ENCODE measurements around the gene ZNF385B. TPM values are rescaled to one million over a fixed set of nuclear protein-coding genes. Genes with fewer than 3 reads are reported as not detected.

ZNF385B gene
- polyA plus RNA-seq, 1 experiment: not detected

DNA sequence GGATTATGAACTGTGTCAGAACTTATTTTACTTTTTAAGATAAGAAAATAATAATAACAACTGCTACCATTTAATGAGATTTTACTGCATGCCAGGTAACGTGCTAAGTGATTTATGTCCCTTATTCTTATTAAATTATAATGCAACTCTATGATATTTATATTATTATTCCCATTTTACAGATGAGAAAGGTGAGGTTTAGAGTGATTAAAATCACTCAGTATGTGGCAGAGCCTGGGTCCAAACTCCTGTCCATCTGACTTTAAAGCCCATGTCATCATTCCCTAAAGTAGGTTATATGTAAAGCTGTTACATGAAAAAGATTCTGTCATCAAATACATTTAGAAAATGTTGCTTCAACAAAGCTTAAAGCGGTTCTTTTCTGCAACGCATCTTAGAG is 308.0 kb downstream of the ZNF385B start:
- ChIA-PET POLR2A (no interaction called here), CTCF (no interaction called here)
- TF ChIP-seq, protein P1, sequence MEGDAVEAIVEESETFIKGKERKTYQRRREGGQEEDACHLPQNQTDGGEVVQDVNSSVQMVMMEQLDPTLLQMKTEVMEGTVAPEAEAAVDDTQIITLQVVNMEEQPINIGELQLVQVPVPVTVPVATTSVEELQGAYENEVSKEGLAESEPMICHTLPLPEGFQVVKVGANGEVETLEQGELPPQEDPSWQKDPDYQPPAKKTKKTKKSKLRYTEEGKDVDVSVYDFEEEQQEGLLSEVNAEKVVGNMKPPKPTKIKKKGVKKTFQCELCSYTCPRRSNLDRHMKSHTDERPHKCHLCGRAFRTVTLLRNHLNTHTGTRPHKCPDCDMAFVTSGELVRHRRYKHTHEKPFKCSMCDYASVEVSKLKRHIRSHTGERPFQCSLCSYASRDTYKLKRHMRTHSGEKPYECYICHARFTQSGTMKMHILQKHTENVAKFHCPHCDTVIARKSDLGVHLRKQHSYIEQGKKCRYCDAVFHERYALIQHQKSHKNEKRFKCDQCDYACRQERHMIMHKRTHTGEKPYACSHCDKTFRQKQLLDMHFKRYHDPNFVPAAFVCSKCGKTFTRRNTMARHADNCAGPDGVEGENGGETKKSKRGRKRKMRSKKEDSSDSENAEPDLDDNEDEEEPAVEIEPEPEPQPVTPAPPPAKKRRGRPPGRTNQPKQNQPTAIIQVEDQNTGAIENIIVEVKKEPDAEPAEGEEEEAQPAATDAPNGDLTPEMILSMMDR (IDR thresholded peaks at IDR 0.05; ENCODE audit: low read depth, low read length): no peak
- H3K27me3 ChIP-seq (ENCODE audit: control insufficient read depth, insufficient read depth, low read length): no peaks in the 10 kb centered on the region
- H3K4me3 ChIP-seq (ENCODE audit: low read depth, low read length): no peak overlapping the region
- no peak overlapping the region for H3K27ac ChIP-seq (ENCODE audit: low read depth, low read length)
- H3K9me3 ChIP-seq (ENCODE audit: control insufficient read depth, insufficient read depth, low read length): no peaks in the 10 kb centered on the region
- DNase-seq (ENCODE audit: low read depth, low spot score): no peak

DNA sequence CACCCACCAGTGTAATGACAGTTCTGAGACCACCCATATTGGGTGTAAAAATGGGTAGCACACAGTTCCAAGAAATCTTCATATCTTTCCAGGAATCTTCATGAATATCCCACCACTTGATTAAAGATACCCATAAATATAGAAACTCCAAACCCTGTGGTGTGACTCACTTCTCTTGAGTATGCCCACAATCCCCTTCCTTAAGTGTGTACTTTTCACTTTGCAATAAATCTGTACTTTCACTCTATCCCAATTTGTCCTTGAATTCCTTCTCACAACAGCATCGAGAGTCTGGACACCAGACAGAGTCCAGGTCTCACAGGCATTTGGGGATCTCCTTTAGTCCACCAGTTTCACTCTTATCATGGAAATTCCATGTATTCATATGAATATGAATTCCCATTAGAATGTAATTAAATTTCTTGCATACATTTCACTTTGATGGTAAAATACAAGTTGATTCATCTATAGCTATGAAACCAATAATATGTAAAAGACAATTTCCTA is 309.8 kb downstream of the ZNF385B start:
- TF ChIP-seq, protein P1 (IDR thresholded peaks at IDR 0.05; ENCODE audit: low read depth, low read length): no peak
- ChIA-PET POLR2A (no interaction called here), CTCF (no interaction called here)

DNA sequence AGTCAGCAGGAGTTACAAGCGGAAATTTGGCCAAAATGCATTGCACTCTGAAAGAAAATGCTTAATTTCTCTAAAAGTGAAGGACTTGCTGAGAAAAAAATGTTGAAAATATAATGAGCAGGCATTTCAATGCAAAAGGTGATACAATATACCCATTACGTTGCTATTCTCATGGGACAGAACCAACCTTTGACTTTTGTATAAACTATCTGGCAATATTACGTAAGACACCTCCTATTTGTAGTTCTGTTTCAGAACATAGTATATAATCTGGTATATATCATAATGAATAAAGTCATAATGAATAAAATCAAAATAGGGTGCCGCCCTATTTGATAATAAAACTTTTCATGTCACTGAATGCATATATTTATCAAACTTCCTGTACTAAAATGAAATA is 310.6 kb downstream of the ZNF385B start:
- POLR2A ChIA-PET: no interaction called here
- CTCF ChIA-PET: no interaction called here
- TF ChIP-seq, protein P1 (IDR thresholded peaks at IDR 0.05; ENCODE audit: low read depth, low read length): no peak
- Histone ChIP-seq H3K27ac (ENCODE audit: low read depth, low read length) (no peak overlapping the region), H3K9me3 (ENCODE audit: control insufficient read depth, insufficient read depth, low read length) (no peaks in the 10 kb centered on the region), H3K4me3 (ENCODE audit: low read depth, low read length) (no peak overlapping the region), H3K27me3 (ENCODE audit: control insufficient read depth, insufficient read depth, low read length) (no peaks in the 10 kb centered on the region)
- no peak for DNase-seq (ENCODE audit: low read depth, low spot score)

More for the DNA sequence above, 309.8 kb downstream of the ZNF385B start:
- H3K27me3 ChIP-seq (ENCODE audit: control insufficient read depth, insufficient read depth, low read length): no peaks in the 10 kb centered on the region
- no peak for DNase-seq (ENCODE audit: low read depth, low spot score)
- no peaks in the 10 kb centered on the region for H3K9me3 ChIP-seq (ENCODE audit: control insufficient read depth, insufficient read depth, low read length)
- no peak overlapping the region for H3K4me3 ChIP-seq (ENCODE audit: low read depth, low read length)
- no peak overlapping the region for H3K27ac ChIP-seq (ENCODE audit: low read depth, low read length)

DNA sequence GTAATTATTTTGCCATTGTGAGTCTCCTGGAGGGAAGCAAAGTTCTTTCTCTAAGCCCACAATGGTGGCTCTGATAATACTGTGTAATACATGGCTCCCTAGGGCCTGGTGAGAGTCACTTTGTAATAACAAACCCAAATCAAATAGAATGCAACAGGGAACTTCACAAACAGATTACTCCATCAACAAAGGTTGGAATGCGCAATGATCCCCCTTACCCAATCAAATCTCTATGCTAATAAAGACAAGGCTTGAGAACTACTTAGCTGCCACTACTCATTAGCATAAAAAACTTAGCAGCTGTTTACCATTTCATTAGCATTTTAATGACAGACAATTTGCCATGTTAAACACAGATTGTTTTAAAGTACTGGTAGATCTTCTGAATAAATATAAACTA is 311.2 kb downstream of the ZNF385B start:
- DNase-seq (ENCODE audit: low read depth, low spot score): no peak
- Histone ChIP-seq H3K27me3 (ENCODE audit: control insufficient read depth, insufficient read depth, low read length) (no peaks in the 10 kb centered on the region), H3K9me3 (ENCODE audit: control insufficient read depth, insufficient read depth, low read length) (no peaks in the 10 kb centered on the region), H3K4me3 (ENCODE audit: low read depth, low read length) (no peak overlapping the region), H3K27ac (ENCODE audit: low read depth, low read length) (no peak overlapping the region)
- TF ChIP-seq, protein P1 (IDR thresholded peaks at IDR 0.05; ENCODE audit: low read depth, low read length): no peak
- ChIA-PET CTCF (no interaction called here), POLR2A (no interaction called here)

DNA sequence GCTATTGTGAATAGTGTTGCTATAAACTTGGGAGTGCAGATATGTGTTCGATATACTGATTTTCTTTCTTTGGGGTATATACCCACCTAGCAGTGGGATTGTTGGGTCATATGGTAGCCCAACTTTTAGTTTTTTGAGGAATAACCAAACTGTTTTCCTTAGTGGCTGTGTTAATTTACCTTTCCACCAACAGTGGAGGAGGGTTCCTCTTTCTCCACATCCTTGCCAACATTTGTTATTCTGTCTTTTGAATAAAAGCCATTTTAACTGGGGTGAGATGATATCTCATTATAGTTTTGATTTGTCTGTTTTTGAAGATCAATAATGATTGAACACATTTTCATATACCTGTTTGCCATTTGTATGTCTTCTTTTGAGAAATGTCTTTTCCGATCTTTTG is 314.8 kb downstream of the ZNF385B start:
- H3K27ac ChIP-seq (ENCODE audit: low read depth, low read length): no peak overlapping the region

More for the DNA sequence above, 314.8 kb downstream of the ZNF385B start:
- DNase-seq (ENCODE audit: low read depth, low spot score): no peak
- TF ChIP-seq, protein P1 (IDR thresholded peaks at IDR 0.05; ENCODE audit: low read depth, low read length): no peak
- Histone ChIP-seq H3K4me3 (ENCODE audit: low read depth, low read length) (no peak overlapping the region), H3K27me3 (ENCODE audit: control insufficient read depth, insufficient read depth, low read length) (no peaks in the 10 kb centered on the region), H3K9me3 (ENCODE audit: control insufficient read depth, insufficient read depth, low read length) (no peaks in the 10 kb centered on the region)
- ChIA-PET POLR2A (no interaction called here), CTCF (no interaction called here)
